H1 (cell line): ENCODE measurements around the gene ID1. TPM values are rescaled to one million over a fixed set of nuclear protein-coding genes. Genes with fewer than 3 reads are reported as not detected.

Experiments
- CTCF ChIA-PET: fragments of 300-600 bp; sonication (Branson Sonifier 250); formaldehyde crosslinking; loops from one replicate; lab custom pipeline; 2021; ENCODE audit not compliant: partially characterized antibody; lab: Charles Lee
- POLR2A ChIA-PET: fragments of 300-600 bp; sonication (Branson Sonifier 250); formaldehyde crosslinking; loops from one replicate; lab custom pipeline; 2021; ENCODE audit warnings: inconsistent platforms; ENCODE audit not compliant: partially characterized antibody; lab: Charles Lee
- DNase-seq, 2 experiments: peaks; one replicate each; pipeline versions ENCODE4 v3.0.0 to v3.0.0-alpha.2; 2010 to 2022; ENCODE audit warnings: low spot score in 2 of 2, low read depth in 1 of 2, mixed read lengths in 1 of 2
- FAIRE-seq: peaks from 2 replicates; lab custom pipeline; 2011; peaks lifted over from hg19 to GRCh38; lab: Jason Lieb, UNC
- H2AFZ ChIP-seq: 2 replicates; pipeline ENCODE4 v1.8.1; 2012; ENCODE audit warnings: low read length, inconsistent platforms
- H2AK5ac ChIP-seq: 2 replicates; pipeline ENCODE4 v1.6.1; 2013; ENCODE audit warnings: low read depth, low read length
- H2BK120ac ChIP-seq: replicated peaks from 2 replicates; pipeline ENCODE3; 2013; ENCODE audit warnings: low read depth, low read length, inconsistent platforms
- H2BK12ac ChIP-seq: 2 replicates; pipeline ENCODE4 v1.6.1; 2013; ENCODE audit warnings: low read depth, low read length
- H2BK15ac ChIP-seq: 2 replicates; pipeline ENCODE4 v1.6.1; 2013; ENCODE audit warnings: low read length
- H2BK20ac ChIP-seq: 2 replicates; pipeline ENCODE4 v1.6.1; 2013; ENCODE audit warnings: low read length
- H2BK5ac ChIP-seq: 2 replicates; pipeline ENCODE4 v1.6.1; 2013; ENCODE audit warnings: low read depth, low read length
- H3K14ac ChIP-seq: 2 replicates; pipeline ENCODE4 v1.6.1; 2013; ENCODE audit warnings: inconsistent platforms; ENCODE audit not compliant: insufficient read length
- H3K18ac ChIP-seq: 2 replicates; pipeline ENCODE4 v1.6.1; 2013; ENCODE audit warnings: low read length; ENCODE audit errors: extremely low read depth
- H3K23ac ChIP-seq: 2 replicates; pipeline ENCODE4 v1.6.1; 2013; ENCODE audit warnings: inconsistent platforms; ENCODE audit not compliant: insufficient read length
- H3K23me2 ChIP-seq: 2 replicates; pipeline ENCODE4 v1.6.1; 2013; ENCODE audit warnings: low read depth, low read length
- H3K27ac ChIP-seq: 2 replicates; pipeline ENCODE4 v1.6.1; 2011; ENCODE audit warnings: low read depth, low read length, inconsistent platforms
- H3K27me3 ChIP-seq, 4 experiments: replicated peaks in 1 of 4; 1 replicate in 1 of 4; 2 replicates in 3 of 4; pipeline versions ENCODE4 v1.6.1 to v1.8.1; 2011 to 2013; ENCODE audit warnings: low read length in 3 of 4, mild to moderate bottlenecking in 3 of 4, inconsistent platforms in 2 of 4, mixed read lengths in 2 of 4, moderate library complexity in 1 of 4; ENCODE audit not compliant: control insufficient read depth in 3 of 4, insufficient read depth in 3 of 4; ENCODE audit errors: extremely low read depth in 1 of 4
- H3K36me3 ChIP-seq, 4 experiments: 2 replicates each; pipeline versions ENCODE4 v1.6.1 to v1.8.1; 2011 to 2013; ENCODE audit warnings: mild to moderate bottlenecking in 4 of 4, low read length in 3 of 4, moderate library complexity in 2 of 4, control low read depth in 1 of 4, inconsistent platforms in 1 of 4; ENCODE audit not compliant: insufficient read depth in 4 of 4, control insufficient read depth in 2 of 4
- H3K4ac ChIP-seq: replicated peaks from 2 replicates; pipeline ENCODE3; 2013; ENCODE audit warnings: low read length, low read depth, mixed read lengths, inconsistent platforms; ENCODE audit not compliant: insufficient read length
- H3K4me1 ChIP-seq, 4 experiments: replicated peaks in 1 of 4; 1 replicate in 1 of 4; 2 replicates in 3 of 4; pipeline versions ENCODE4 v1.6.1 to v1.8.1; 2011 to 2013; ENCODE audit warnings: low read length in 3 of 4, inconsistent platforms in 2 of 4, mixed read lengths in 1 of 4; ENCODE audit not compliant: insufficient read depth in 4 of 4, control insufficient read depth in 3 of 4
- H3K4me2 ChIP-seq, 2 experiments: 2 replicates each; pipeline versions ENCODE4 v1.6.1 to v1.8.1; 2011 to 2013; ENCODE audit warnings: low read depth in 2 of 2, low read length in 2 of 2, control low read depth in 1 of 2, inconsistent platforms in 1 of 2, mild to moderate bottlenecking in 1 of 2; ENCODE audit not compliant: insufficient read depth in 1 of 2
- H3K4me3 ChIP-seq, 4 experiments: fragments of 200-600, 300-600 bp in 1 of 4; sonication (generic), shearing (Covaris generic), sonication (Bioruptor Twin) in 1 of 4; 2 replicates each; pipeline versions ENCODE4 v1.5.1 to v1.8.1; 2011 to 2016; ENCODE audit warnings: low read length in 4 of 4, low read depth in 3 of 4, control low read depth in 2 of 4, inconsistent platforms in 2 of 4, mild to moderate bottlenecking in 2 of 4, mixed read lengths in 1 of 4, moderate library complexity in 1 of 4; ENCODE audit not compliant: insufficient read depth in 2 of 4; ENCODE audit errors: extremely low read depth in 1 of 4
- H3K56ac ChIP-seq: replicated peaks from 2 replicates; pipeline ENCODE3; 2013; ENCODE audit warnings: low read depth, mild to moderate bottlenecking, mixed read lengths, low read length, inconsistent platforms; ENCODE audit not compliant: insufficient read length
- H3K79me1 ChIP-seq: 2 replicates; pipeline ENCODE4 v1.6.1; 2013; ENCODE audit warnings: low read depth, low read length, control low read depth
- H3K79me2 ChIP-seq, 2 experiments: 2 replicates each; pipeline versions ENCODE4 v1.6.1 to v1.8.1; 2012 to 2013; ENCODE audit warnings: low read length in 2 of 2, mild to moderate bottlenecking in 2 of 2, inconsistent platforms in 1 of 2; ENCODE audit not compliant: insufficient read depth in 2 of 2, control insufficient read depth in 1 of 2
- H3K9ac ChIP-seq, 4 experiments: replicated peaks in 1 of 4; 1 replicate in 1 of 4; 2 replicates in 3 of 4; pipeline versions ENCODE4 v1.6.1 to v1.8.1; 2011 to 2013; ENCODE audit warnings: low read depth in 3 of 4, low read length in 3 of 4, control low read depth in 2 of 4, mild to moderate bottlenecking in 2 of 4, moderate library complexity in 2 of 4, inconsistent platforms in 1 of 4; ENCODE audit errors: extremely low read depth in 1 of 4
- H3K9me3 ChIP-seq, 2 experiments: 2 replicates each; pipeline versions ENCODE4 v1.6.1 to v1.8.1; 2012 to 2013; ENCODE audit warnings: mild to moderate bottlenecking in 2 of 2, moderate library complexity in 2 of 2, control low read depth in 1 of 2, inconsistent platforms in 1 of 2, low read depth in 1 of 2, low read length in 1 of 2, mixed read lengths in 1 of 2; ENCODE audit not compliant: insufficient read depth in 2 of 2
- H4K20me1 ChIP-seq, 2 experiments: replicated peaks in 1 of 2; 2 replicates each; pipeline versions ENCODE3 to v1.8.1; 2011 to 2013; ENCODE audit warnings: inconsistent platforms in 2 of 2, low read length in 2 of 2, mild to moderate bottlenecking in 1 of 2; ENCODE audit not compliant: insufficient read depth in 2 of 2, control insufficient read depth in 1 of 2
- H4K5ac ChIP-seq: 2 replicates; pipeline ENCODE4 v1.6.1; 2013; ENCODE audit warnings: low read length, low read depth, mixed read lengths, inconsistent platforms; ENCODE audit not compliant: insufficient read length
- H4K8ac ChIP-seq: 2 replicates; pipeline ENCODE4 v1.8.0; 2013; ENCODE audit warnings: mild to moderate bottlenecking, moderate library complexity, low read length, inconsistent platforms; ENCODE audit not compliant: insufficient read depth; ENCODE audit errors: extremely low read depth
- H4K91ac ChIP-seq: replicated peaks from 2 replicates; pipeline ENCODE3; 2013; ENCODE audit warnings: low read length, mixed read lengths, inconsistent platforms; ENCODE audit not compliant: insufficient read length
- CTBP2 ChIP-seq: IDR thresholded peaks from 2 replicates; pipeline ENCODE4 v1.7.0; 2011; ENCODE audit warnings: borderline replicate concordance, mild to moderate bottlenecking, moderate library complexity, mixed read lengths, low read length; ENCODE audit not compliant: insufficient read depth, insufficient read length
- SIN3A ChIP-seq, 2 experiments: IDR thresholded peaks in 1 of 2; conservative IDR thresholded peaks in 1 of 2; 2 replicates each; pipeline ENCODE4 v1.6.1; 2011 to 2012; ENCODE audit warnings: low read length in 2 of 2, improper control_type of control experiment in 1 of 2, low read depth in 1 of 2, mild to moderate bottlenecking in 1 of 2
- WGBS, 2 experiments: shearing (Covaris generic) in 1 of 2; methylation state at CpG; one replicate each; pipeline versions ENCODE4 v1.1.6 to v1.1.7; 2013 to 2015; ENCODE audit warnings: low lambda C conversion rate in 2 of 2, mixed read lengths in 2 of 2, inconsistent platforms in 1 of 2, low coverage in 1 of 2, missing lambda C conversion rate in 1 of 2; ENCODE audit not compliant: insufficient replicate concordance in 2 of 2, insufficient coverage in 1 of 2, insufficient read length in 1 of 2; ENCODE audit errors: extremely low coverage in 1 of 2, missing lambda C conversion rate in 1 of 2; 5-methylcytosine and 5-hydroxymethylcytosine counted together
- polyA plus RNA-seq, 7 experiments: library from polyadenylated mRNA; depleted of rRNA in 3 of 7; stranded (reverse) in 5 of 7; unstranded in 2 of 7; fragments of >200 nt in 5 of 7; fragments of 200-250 nt in 2 of 7; gene quantifications; 1 replicate in 5 of 7; 2 replicates in 1 of 7; 4 replicates in 1 of 7; pipeline versions ENCODE4 v1.2.1 to v1.2.3, GENCODE V29; 2011 to 2013; ENCODE audit warnings: missing spikeins in 2 of 7, mixed read lengths in 2 of 7
- total RNA-seq: library from RNA; stranded (reverse); fragmentation: NEBNext Ultra II Directional; extraction: Animal tissue kit (Norgen Biotek cat#: 25700); gene quantifications from 2 replicates; pipeline ENCODE4 v1.2.1, GENCODE V29; 2021

ID1 gene
- total and polyA plus RNA-seq, 2 of the 8 experiments (the other 6 are each of a cell fraction or from before 2014, with no cell fraction given): 120 to 357 TPM

DNA sequence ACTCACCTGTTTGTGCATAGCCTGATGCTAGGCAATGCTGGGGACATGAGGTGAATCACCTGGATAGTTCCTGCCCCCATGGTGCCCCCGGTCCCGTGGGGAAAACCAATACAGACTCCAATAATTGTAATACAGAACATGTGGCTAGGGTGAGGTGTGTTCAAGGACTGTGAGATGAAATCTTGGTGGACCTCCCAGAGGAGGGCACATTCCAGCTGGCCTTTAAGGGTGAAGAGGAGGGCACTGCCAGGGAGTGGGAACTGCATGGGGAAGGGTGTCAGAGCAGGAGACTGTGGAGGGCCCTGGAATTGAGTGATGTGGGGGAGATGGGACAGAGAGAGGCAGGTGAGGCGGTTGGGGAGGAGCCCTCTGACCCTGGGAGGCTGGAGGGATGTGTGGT is 35.2 kb downstream of the ID1 start:
- H4K5ac ChIP-seq: no peak overlapping the region
- H3K23ac ChIP-seq: no peak overlapping the region
- no peak overlapping the region for H3K4ac ChIP-seq
- ChIA-PET CTCF (interaction anchor here (0.8 to 3.7 kb wide), 10 partner anchors 9 to 148 kb away, joined by 3 to 21 read pairs (median 6); no protein-coding TSS in a partner anchor), POLR2A (interaction anchor here (1.2 kb wide), 1 partner anchor 22 kb away, joined by 5 read pairs; no protein-coding TSS in a partner anchor)
- no peak for FAIRE-seq
- H3K27ac ChIP-seq: no peak overlapping the region
- H3K9ac ChIP-seq: no peak overlapping the region
- no peak overlapping the region for H4K8ac ChIP-seq
- no peaks in the 10 kb centered on the region for H3K36me3 ChIP-seq
- H2BK20ac ChIP-seq: no peak overlapping the region
- no peak overlapping the region for H2BK5ac ChIP-seq
- H2AK5ac ChIP-seq: no peak overlapping the region
- no peak overlapping the region for H2BK120ac ChIP-seq
- no peak overlapping the region for H3K56ac ChIP-seq
- H3K4me2 ChIP-seq: no peak overlapping the region
- TF ChIP-seq SIN3A (conservative IDR thresholded peaks at IDR 0.05 in 1 of 2, IDR thresholded peaks at IDR 0.05 in 1 of 2; ENCODE audit: low read depth in 1 of 2, low read length in 2 of 2): no peak
- no peak for TF ChIP-seq CTBP2
- H2BK12ac ChIP-seq: no peak overlapping the region
- H2AFZ ChIP-seq: no peak overlapping the region
- no peaks in the 10 kb centered on the region for H3K27me3 ChIP-seq
- DNase-seq: no peak
- no peak overlapping the region for H2BK15ac ChIP-seq
- no peaks in the 10 kb centered on the region for H3K9me3 ChIP-seq
- no peak overlapping the region for H4K91ac ChIP-seq
- H3K23me2 ChIP-seq: no peaks in the 10 kb centered on the region
- peaks cover 0 to 2% of the 10 kb centered on the region in 2 experiments for H4K20me1 ChIP-seq
- no peak overlapping the region for H3K14ac ChIP-seq
- no peak overlapping the region for H3K18ac ChIP-seq
- 77% methylated on average over 3 of the region's 3 CpGs; no CpG with 5 or more reads in 1 of the 2 experiments for WGBS, 2 experiments
- no peaks in the 10 kb centered on the region for H3K79me2 ChIP-seq
- H3K79me1 ChIP-seq: no peaks in the 10 kb centered on the region
- no peak overlapping the region for H3K4me3 ChIP-seq
- H3K4me1 ChIP-seq: peaks cover 0 to 3% (median 2%) of the 10 kb centered on the region in 4 experiments; a peak in 3 of 7 replicates
